SH-SY5Y (cell line): ENCODE data around the gene ATIC.

ENCODE experiments used
- GATA2 ChIP-seq: IDR thresholded peaks from 2 replicates; pipeline ENCODE4 v1.6.1; 2011; ENCODE audit warnings: mild to moderate bottlenecking, low read depth, low read length
- GATA3 ChIP-seq: IDR thresholded peaks from 2 replicates; pipeline ENCODE4 v1.6.1; 2011; ENCODE audit warnings: low read depth, mild to moderate bottlenecking, low read length, moderate library complexity

DNA sequence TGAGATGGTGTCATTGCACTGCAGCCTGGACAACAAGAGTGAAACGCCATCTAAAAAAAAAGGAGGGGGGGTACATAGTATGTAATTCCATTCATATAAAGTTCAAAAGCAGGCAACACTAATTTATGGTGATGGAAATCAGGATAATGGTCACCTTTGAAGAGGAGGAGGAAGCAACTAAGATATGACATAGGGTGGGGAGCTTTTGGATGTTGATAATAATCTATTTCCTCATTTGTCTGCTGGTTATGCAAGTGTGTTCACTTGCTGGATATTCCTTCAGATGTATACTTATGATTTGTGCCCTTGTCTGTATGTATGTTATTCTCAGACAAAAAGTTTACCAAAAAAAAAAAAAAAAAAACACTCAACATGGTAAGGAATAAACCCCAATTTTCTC is 28.6 kb upstream of the ATIC start:
- TF ChIP-seq GATA2 (no peak), GATA3 (no peak)
